Esophagus squamous epithelium (tissue), 4 donors: ENCODE results near the gene CCL17.

Source experiments
- CTCF ChIP-seq, 6 experiments: fragments of 450-650 bp in 4 of 6; fragments of 200-600 bp in 2 of 6; sonication (generic) in 2 of 6; IDR thresholded peaks; one replicate each; pipeline ENCODE4 v1.5.1; 2016 to 2019; ENCODE audit warnings: antibody characterized with exemption in 6 of 6, mild to moderate bottlenecking in 4 of 6, moderate library complexity in 4 of 6
- POLR2A ChIP-seq, 4 donors: fragments of 450-650 bp; IDR thresholded peaks; one replicate each; pipeline ENCODE4 v1.6.1; 2017; ENCODE audit warnings: antibody characterized with exemption in 4 of 4, mild to moderate bottlenecking in 4 of 4, moderate library complexity in 3 of 4

DNA sequence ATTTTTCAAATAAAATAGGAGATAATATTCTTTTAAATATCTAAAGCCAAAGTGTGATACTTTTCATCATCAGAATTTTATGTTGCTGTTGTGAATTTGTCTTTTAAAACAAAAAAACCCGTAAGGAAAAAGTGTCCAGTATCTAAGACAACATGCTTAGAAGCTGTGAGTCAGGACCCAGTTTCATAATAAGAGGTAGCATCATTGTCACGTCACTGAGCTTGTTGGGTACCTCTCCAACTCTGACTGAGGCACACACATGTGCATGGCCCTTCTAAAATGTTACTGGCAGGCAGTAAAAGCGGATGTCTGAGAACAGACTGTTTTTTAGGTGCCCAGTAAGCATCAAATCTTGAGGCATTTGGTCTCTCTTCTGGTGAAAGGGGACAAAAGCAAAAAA is 40.1 kb downstream of the CCL17 start:
- TF ChIP-seq POLR2A (IDR thresholded peaks at IDR 0.05) (no peak), CTCF (IDR thresholded peaks at IDR 0.05) (no peak)
